ENCODE data around the gene LCORL.

Gene LCORL

GRCh38 chr4:17941731-17942130 lies 79.8 kb downstream of the LCORL start:
- Histone ChIP-seq H3K9ac (ENCODE audit: low read depth in 1 of 2, low read length in 2 of 2) (no peak overlapping the region), H3K27ac (ENCODE audit: low read depth in 2 of 2, low read length in 2 of 2) (no peak overlapping the region), H3K4me1 (ENCODE audit: control insufficient read depth in 2 of 2, insufficient read depth in 2 of 2, low read length in 2 of 2) (no peaks in the 10 kb centered on the region), H3K27me3 (ENCODE audit: control insufficient read depth in 2 of 2, insufficient read depth in 2 of 2, low read length in 2 of 2) (no peaks in the 10 kb centered on the region), H3K4me3 (ENCODE audit: low read length in 2 of 2) (no peak overlapping the region), H3K9me3 (ENCODE audit: control insufficient read depth in 2 of 2, low read length in 2 of 2) (no peaks in the 10 kb centered on the region), H3K36me3 (ENCODE audit: control insufficient read depth in 2 of 2, insufficient read depth in 2 of 2, low read length in 2 of 2) (no peaks in the 10 kb centered on the region)

- Histone ChIP-seq H3K9me3 (ENCODE audit: control insufficient read depth in 2 of 2, low read length in 2 of 2) (no peaks in the 10 kb centered on the region), H3K27ac (ENCODE audit: low read depth in 2 of 2, low read length in 2 of 2) (no peak overlapping the region), H3K27me3 (ENCODE audit: control insufficient read depth in 2 of 2, insufficient read depth in 2 of 2, low read length in 2 of 2) (no peaks in the 10 kb centered on the region), H3K4me3 (ENCODE audit: low read length in 2 of 2) (no peak overlapping the region), H3K9ac (ENCODE audit: low read depth in 1 of 2, low read length in 2 of 2) (no peak overlapping the region), H3K36me3 (ENCODE audit: control insufficient read depth in 2 of 2, insufficient read depth in 2 of 2, low read length in 2 of 2) (peaks cover 0 to 2% of the 10 kb centered on the region in 2 donors), H3K4me1 (ENCODE audit: control insufficient read depth in 2 of 2, insufficient read depth in 2 of 2, low read length in 2 of 2) (no peaks in the 10 kb centered on the region)
These were observed 82.5 kb downstream of the LCORL start for GRCh38 chr4:17939054-17939453.

GRCh38 chr4:17934286-17934685 lies 87.3 kb downstream of the LCORL start:
- no peaks in the 10 kb centered on the region for H3K27me3 ChIP-seq (ENCODE audit: control insufficient read depth in 2 of 2, insufficient read depth in 2 of 2, low read length in 2 of 2)
- H3K4me1 ChIP-seq (ENCODE audit: control insufficient read depth in 2 of 2, insufficient read depth in 2 of 2, low read length in 2 of 2) = no peaks in the 10 kb centered on the region

GRCh38 chr4:17933126-17933525 lies 88.4 kb downstream of the LCORL start:
- Histone ChIP-seq H3K4me3 (ENCODE audit: low read length in 2 of 2) (no peak overlapping the region), H3K27me3 (ENCODE audit: control insufficient read depth in 2 of 2, insufficient read depth in 2 of 2, low read length in 2 of 2) (no peaks in the 10 kb centered on the region), H3K4me1 (ENCODE audit: control insufficient read depth in 2 of 2, insufficient read depth in 2 of 2, low read length in 2 of 2) (no peaks in the 10 kb centered on the region), H3K27ac (ENCODE audit: low read depth in 2 of 2, low read length in 2 of 2) (no peak overlapping the region), H3K36me3 (ENCODE audit: control insufficient read depth in 2 of 2, insufficient read depth in 2 of 2, low read length in 2 of 2) (peaks cover 0 to 2% of the 10 kb centered on the region in 2 donors), H3K9ac (ENCODE audit: low read depth in 1 of 2, low read length in 2 of 2) (no peak overlapping the region), H3K9me3 (ENCODE audit: control insufficient read depth in 2 of 2, low read length in 2 of 2) (no peaks in the 10 kb centered on the region)

More at GRCh38 chr4:17934286-17934685, 87.3 kb downstream of the LCORL start:
- Histone ChIP-seq H3K4me3 (ENCODE audit: low read length in 2 of 2) (no peak overlapping the region), H3K27ac (ENCODE audit: low read depth in 2 of 2, low read length in 2 of 2) (no peak overlapping the region), H3K9me3 (ENCODE audit: control insufficient read depth in 2 of 2, low read length in 2 of 2) (no peaks in the 10 kb centered on the region), H3K36me3 (ENCODE audit: control insufficient read depth in 2 of 2, insufficient read depth in 2 of 2, low read length in 2 of 2) (peaks cover 0 to 2% of the 10 kb centered on the region in 2 donors), H3K9ac (ENCODE audit: low read depth in 1 of 2, low read length in 2 of 2) (no peak overlapping the region)

- Histone ChIP-seq H3K36me3 (ENCODE audit: control insufficient read depth in 2 of 2, insufficient read depth in 2 of 2, low read length in 2 of 2) (peaks cover 0 to 2% of the 10 kb centered on the region in 2 donors), H3K9me3 (ENCODE audit: control insufficient read depth in 2 of 2, low read length in 2 of 2) (no peaks in the 10 kb centered on the region), H3K4me1 (ENCODE audit: control insufficient read depth in 2 of 2, insufficient read depth in 2 of 2, low read length in 2 of 2) (no peaks in the 10 kb centered on the region), H3K27ac (ENCODE audit: low read depth in 2 of 2, low read length in 2 of 2) (no peak overlapping the region), H3K27me3 (ENCODE audit: control insufficient read depth in 2 of 2, insufficient read depth in 2 of 2, low read length in 2 of 2) (no peaks in the 10 kb centered on the region), H3K9ac (ENCODE audit: low read depth in 1 of 2, low read length in 2 of 2) (no peak overlapping the region), H3K4me3 (ENCODE audit: low read length in 2 of 2) (no peak overlapping the region)
These were observed 89.5 kb downstream of the LCORL start for GRCh38 chr4:17932041-17932440.

- Histone ChIP-seq H3K27me3 (ENCODE audit: control insufficient read depth in 2 of 2, insufficient read depth in 2 of 2, low read length in 2 of 2) (no peaks in the 10 kb centered on the region), H3K4me3 (ENCODE audit: low read length in 2 of 2) (no peak overlapping the region), H3K9me3 (ENCODE audit: control insufficient read depth in 2 of 2, low read length in 2 of 2) (no peaks in the 10 kb centered on the region), H3K4me1 (ENCODE audit: control insufficient read depth in 2 of 2, insufficient read depth in 2 of 2, low read length in 2 of 2) (no peaks in the 10 kb centered on the region), H3K36me3 (ENCODE audit: control insufficient read depth in 2 of 2, insufficient read depth in 2 of 2, low read length in 2 of 2) (peaks cover 0 to under 1% of the 10 kb centered on the region in 2 donors), H3K27ac (ENCODE audit: low read depth in 2 of 2, low read length in 2 of 2) (no peak overlapping the region), H3K9ac (ENCODE audit: low read depth in 1 of 2, low read length in 2 of 2) (no peak overlapping the region)
These were observed 91.3 kb downstream of the LCORL start for GRCh38 chr4:17930256-17930655.

GRCh38 chr4:17924189-17924588 lies 97.4 kb downstream of the LCORL start:
- H3K27me3 ChIP-seq (ENCODE audit: control insufficient read depth in 2 of 2, insufficient read depth in 2 of 2, low read length in 2 of 2) = no peaks in the 10 kb centered on the region
- H3K27ac ChIP-seq (ENCODE audit: low read depth in 2 of 2, low read length in 2 of 2) = no peak overlapping the region
- H3K9me3 ChIP-seq (ENCODE audit: control insufficient read depth in 2 of 2, low read length in 2 of 2) = no peaks in the 10 kb centered on the region
- no peak overlapping the region for H3K9ac ChIP-seq (ENCODE audit: low read depth in 1 of 2, low read length in 2 of 2)
- H3K36me3 ChIP-seq (ENCODE audit: control insufficient read depth in 2 of 2, insufficient read depth in 2 of 2, low read length in 2 of 2) = peaks cover 0 to 4% of the 10 kb centered on the region in 2 donors
- no peak overlapping the region for H3K4me3 ChIP-seq (ENCODE audit: low read length in 2 of 2)
- no peaks in the 10 kb centered on the region for H3K4me1 ChIP-seq (ENCODE audit: control insufficient read depth in 2 of 2, insufficient read depth in 2 of 2, low read length in 2 of 2)

GRCh38 chr4:17921451-17921850 lies 100.1 kb downstream of the LCORL start:
- Histone ChIP-seq H3K27me3 (ENCODE audit: control insufficient read depth in 2 of 2, insufficient read depth in 2 of 2, low read length in 2 of 2) (no peaks in the 10 kb centered on the region), H3K9ac (ENCODE audit: low read depth in 1 of 2, low read length in 2 of 2) (no peak overlapping the region), H3K4me3 (ENCODE audit: low read length in 2 of 2) (no peak overlapping the region), H3K4me1 (ENCODE audit: control insufficient read depth in 2 of 2, insufficient read depth in 2 of 2, low read length in 2 of 2) (no peaks in the 10 kb centered on the region), H3K27ac (ENCODE audit: low read depth in 2 of 2, low read length in 2 of 2) (no peak overlapping the region), H3K36me3 (ENCODE audit: control insufficient read depth in 2 of 2, insufficient read depth in 2 of 2, low read length in 2 of 2) (peaks cover 0 to 4% of the 10 kb centered on the region in 2 donors), H3K9me3 (ENCODE audit: control insufficient read depth in 2 of 2, low read length in 2 of 2) (no peaks in the 10 kb centered on the region)

GRCh38 chr4:17920681-17921080 lies 100.9 kb downstream of the LCORL start:
- Histone ChIP-seq H3K4me3 (ENCODE audit: low read length in 2 of 2) (no peak overlapping the region), H3K4me1 (ENCODE audit: control insufficient read depth in 2 of 2, insufficient read depth in 2 of 2, low read length in 2 of 2) (no peaks in the 10 kb centered on the region), H3K36me3 (ENCODE audit: control insufficient read depth in 2 of 2, insufficient read depth in 2 of 2, low read length in 2 of 2) (peaks cover 0 to 4% of the 10 kb centered on the region in 2 donors), H3K9me3 (ENCODE audit: control insufficient read depth in 2 of 2, low read length in 2 of 2) (no peaks in the 10 kb centered on the region), H3K9ac (ENCODE audit: low read depth in 1 of 2, low read length in 2 of 2) (no peak overlapping the region), H3K27ac (ENCODE audit: low read depth in 2 of 2, low read length in 2 of 2) (no peak overlapping the region), H3K27me3 (ENCODE audit: control insufficient read depth in 2 of 2, insufficient read depth in 2 of 2, low read length in 2 of 2) (no peaks in the 10 kb centered on the region)

- Histone ChIP-seq H3K4me1 (ENCODE audit: control insufficient read depth in 2 of 2, insufficient read depth in 2 of 2, low read length in 2 of 2) (no peaks in the 10 kb centered on the region), H3K27ac (ENCODE audit: low read depth in 2 of 2, low read length in 2 of 2) (no peak overlapping the region), H3K36me3 (ENCODE audit: control insufficient read depth in 2 of 2, insufficient read depth in 2 of 2, low read length in 2 of 2) (peaks cover 5 to 6% of the 10 kb centered on the region in 2 donors), H3K4me3 (ENCODE audit: low read length in 2 of 2) (no peak overlapping the region), H3K27me3 (ENCODE audit: control insufficient read depth in 2 of 2, insufficient read depth in 2 of 2, low read length in 2 of 2) (no peaks in the 10 kb centered on the region), H3K9me3 (ENCODE audit: control insufficient read depth in 2 of 2, low read length in 2 of 2) (no peaks in the 10 kb centered on the region), H3K9ac (ENCODE audit: low read depth in 1 of 2, low read length in 2 of 2) (no peak overlapping the region)
These were observed 106.1 kb downstream of the LCORL start for GRCh38 chr4:17915439-17915838.

- no peak overlapping the region for H3K4me3 ChIP-seq (ENCODE audit: low read length in 2 of 2)
- no peaks in the 10 kb centered on the region for H3K27me3 ChIP-seq (ENCODE audit: control insufficient read depth in 2 of 2, insufficient read depth in 2 of 2, low read length in 2 of 2)
- no peaks in the 10 kb centered on the region for H3K9me3 ChIP-seq (ENCODE audit: control insufficient read depth in 2 of 2, low read length in 2 of 2)
- no peaks in the 10 kb centered on the region for H3K4me1 ChIP-seq (ENCODE audit: control insufficient read depth in 2 of 2, insufficient read depth in 2 of 2, low read length in 2 of 2)
- peaks cover 5 to 6% of the 10 kb centered on the region in 2 donors for H3K36me3 ChIP-seq (ENCODE audit: control insufficient read depth in 2 of 2, insufficient read depth in 2 of 2, low read length in 2 of 2)
- H3K9ac ChIP-seq (ENCODE audit: low read depth in 1 of 2, low read length in 2 of 2) = no peak overlapping the region
- no peak overlapping the region for H3K27ac ChIP-seq (ENCODE audit: low read depth in 2 of 2, low read length in 2 of 2)
These were observed 109.5 kb downstream of the LCORL start for GRCh38 chr4:17912011-17912410.
